Lung (tissue), 12 donors: ENCODE data around the gene AARS2. TPM values are rescaled to one million over a fixed set of nuclear protein-coding genes. Genes with fewer than 3 reads are reported as not detected.
"Not testable (repeated sequence)": the region's sequence is repeated elsewhere in the genome, so short reads cannot be mapped to it uniquely, and the experiment has no call there.

Experiments used
- ATAC-seq: fragments of 200-7000 bp; cut with Tn5 transposase; one replicate; pipeline ENCODE4 v1.9.1; 2020; ENCODE audit warnings: moderate number of reproducible peaks; ENCODE audit not compliant: insufficient read depth, low FRiP score
- DNase-seq, 3 donors: peaks; one replicate each; pipeline ENCODE4 v3.0.0-alpha.2; 2013 to 2017
- H3K27ac ChIP-seq, 2 donors: one replicate each; pipeline ENCODE4 v1.5.1; 2013; ENCODE audit warnings: mild to moderate bottlenecking in 2 of 2, moderate library complexity in 2 of 2, control low read depth in 1 of 2, inconsistent platforms in 1 of 2, low read depth in 1 of 2, low read length in 1 of 2
- H3K27me3 ChIP-seq, 3 donors: one replicate each; pipeline ENCODE4 v1.5.1; 2013; ENCODE audit warnings: low read length in 2 of 3; ENCODE audit not compliant: control insufficient read depth in 3 of 3, insufficient read depth in 3 of 3
- H3K36me3 ChIP-seq, 4 donors: one replicate each; pipeline ENCODE4 v1.5.1; 2013; ENCODE audit warnings: low read length in 4 of 4, mild to moderate bottlenecking in 1 of 4, moderate library complexity in 1 of 4; ENCODE audit not compliant: control insufficient read depth in 4 of 4, insufficient read depth in 4 of 4
- H3K4me1 ChIP-seq, 5 donors: one replicate each; pipeline ENCODE4 v1.5.1; 2013; ENCODE audit warnings: low read length in 5 of 5, mild to moderate bottlenecking in 2 of 5, moderate library complexity in 1 of 5; ENCODE audit not compliant: control insufficient read depth in 5 of 5, insufficient read depth in 5 of 5
- H3K4me3 ChIP-seq: one replicate; pipeline ENCODE4 v1.5.1; 2013; ENCODE audit warnings: mild to moderate bottlenecking, control low read depth, moderate library complexity
- H3K9ac ChIP-seq, 2 donors: one replicate each; pipeline ENCODE4 v1.5.1; 2013; ENCODE audit warnings: low read length in 2 of 2, control low read depth in 1 of 2; ENCODE audit not compliant: insufficient read depth in 1 of 2
- H3K9me3 ChIP-seq, 4 donors: one replicate each; pipeline ENCODE4 v1.5.1; 2013; ENCODE audit warnings: low read length in 3 of 4, mild to moderate bottlenecking in 1 of 4, moderate library complexity in 1 of 4; ENCODE audit not compliant: control insufficient read depth in 4 of 4, insufficient read depth in 3 of 4
- WGBS, 2 donors: extraction: QIAGEN DNeasy Blood & Tissue Kit; methylation state at CpG; one replicate each; pipeline ENCODE4 v1.1.7; 2013; 5-methylcytosine and 5-hydroxymethylcytosine counted together
- polyA plus RNA-seq, 2 donors: library from polyadenylated mRNA; stranded (reverse); fragments of 200-250 nt; gene quantifications; one replicate each; pipeline ENCODE4 v1.2.1, GENCODE V29; 2013
- total RNA-seq, 2 donors: library from RNA; depleted of rRNA in 1 of 2; stranded (reverse); fragments of >200 nt in 1 of 2; gene quantifications; one replicate each; pipeline ENCODE4 v1.2.1, GENCODE V29; 2014 to 2021
- TF ChIP-seq, protein P1 (sequence below): IDR thresholded peaks from 2 replicates; pipeline ENCODE4 v1.5.1; 2012; ENCODE audit warnings: mild to moderate bottlenecking; ENCODE audit errors: control extremely low read depth, extremely low read depth
- donor health status: control.
- donor health status: control.
- donor health status: Bipolar disorder and iron deficiency.
- donor health status: healthy.
- donor health status: DM: yes; HTN: yes; CAD: no.

The AARS2 gene
- total and polyA plus RNA-seq, 4 donors: 4.8 to 13.7 (median 9.4) TPM

- ATAC-seq (no peak), DNase-seq (no peak)
- Histone ChIP-seq H3K36me3 (no peaks in the 10 kb centered on the region), H3K4me1 (no peaks in the 10 kb centered on the region), H3K9ac (no peak overlapping the region), H3K27me3 (no peaks in the 10 kb centered on the region), H3K27ac (no peak overlapping the region), H3K9me3 (peaks cover 0 to 3% (median 0%) of the 10 kb centered on the region in 4 donors), H3K4me3 (no peak overlapping the region)
- WGBS, 2 donors: 48 to 57% methylated on average over 1 of the region's 1 CpG
- TF ChIP-seq, protein P1, sequence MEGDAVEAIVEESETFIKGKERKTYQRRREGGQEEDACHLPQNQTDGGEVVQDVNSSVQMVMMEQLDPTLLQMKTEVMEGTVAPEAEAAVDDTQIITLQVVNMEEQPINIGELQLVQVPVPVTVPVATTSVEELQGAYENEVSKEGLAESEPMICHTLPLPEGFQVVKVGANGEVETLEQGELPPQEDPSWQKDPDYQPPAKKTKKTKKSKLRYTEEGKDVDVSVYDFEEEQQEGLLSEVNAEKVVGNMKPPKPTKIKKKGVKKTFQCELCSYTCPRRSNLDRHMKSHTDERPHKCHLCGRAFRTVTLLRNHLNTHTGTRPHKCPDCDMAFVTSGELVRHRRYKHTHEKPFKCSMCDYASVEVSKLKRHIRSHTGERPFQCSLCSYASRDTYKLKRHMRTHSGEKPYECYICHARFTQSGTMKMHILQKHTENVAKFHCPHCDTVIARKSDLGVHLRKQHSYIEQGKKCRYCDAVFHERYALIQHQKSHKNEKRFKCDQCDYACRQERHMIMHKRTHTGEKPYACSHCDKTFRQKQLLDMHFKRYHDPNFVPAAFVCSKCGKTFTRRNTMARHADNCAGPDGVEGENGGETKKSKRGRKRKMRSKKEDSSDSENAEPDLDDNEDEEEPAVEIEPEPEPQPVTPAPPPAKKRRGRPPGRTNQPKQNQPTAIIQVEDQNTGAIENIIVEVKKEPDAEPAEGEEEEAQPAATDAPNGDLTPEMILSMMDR: no peak
Measured at GRCh38 chr6:44356487-44356886, 43.3 kb upstream of the AARS2 start.

GRCh38 chr6:44355640-44356039 lies 42.5 kb upstream of the AARS2 start:
- peaks cover 0 to 3% (median 0%) of the 10 kb centered on the region in 4 donors for H3K9me3 ChIP-seq
- TF ChIP-seq, protein P1: no peak
- no peak overlapping the region for H3K4me3 ChIP-seq
- no peak overlapping the region for H3K27ac ChIP-seq
- no peaks in the 10 kb centered on the region for H3K36me3 ChIP-seq
- no peaks in the 10 kb centered on the region for H3K4me1 ChIP-seq
- H3K27me3 ChIP-seq: no peaks in the 10 kb centered on the region
- 72 to 87% methylated on average over 4 of the region's 4 CpGs for WGBS, 2 donors
- DNase-seq (no peak), ATAC-seq (no peak)
- no peak overlapping the region for H3K9ac ChIP-seq

GRCh38 chr6:44353336-44353735 lies 40.2 kb upstream of the AARS2 start:
- WGBS, 2 donors: 64 to 83% methylated on average over 2 of the region's 2 CpGs
- Histone ChIP-seq H3K4me3 (no peak overlapping the region), H3K4me1 (no peaks in the 10 kb centered on the region), H3K9me3 (peaks cover 0 to 3% (median 0%) of the 10 kb centered on the region in 4 donors), H3K36me3 (no peaks in the 10 kb centered on the region), H3K27me3 (no peaks in the 10 kb centered on the region), H3K27ac (no peak overlapping the region), H3K9ac (no peak overlapping the region)
- DNase-seq: no peak
- no peak for ATAC-seq
- TF ChIP-seq, protein P1: no peak

DNA sequence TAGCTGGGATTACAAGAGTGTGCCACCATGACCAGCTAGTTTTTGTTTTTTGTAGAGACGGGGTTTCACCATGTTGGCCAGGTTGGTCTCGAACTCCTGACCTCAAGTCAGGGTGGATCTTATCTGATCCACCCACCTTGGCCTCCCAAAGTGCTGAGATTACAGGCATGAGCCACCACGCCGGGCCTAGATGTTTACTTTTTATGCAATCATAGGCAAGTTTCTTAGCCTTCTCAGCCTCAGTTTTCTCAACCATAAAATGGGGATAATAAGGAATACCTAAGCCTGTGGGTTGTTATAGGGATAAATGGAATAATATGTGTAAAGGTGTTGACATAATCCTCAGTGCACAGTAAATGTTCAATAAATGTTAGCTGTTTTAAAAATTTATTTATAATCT lies 39.1 kb upstream of the AARS2 start:
- H3K4me3 ChIP-seq: no peak overlapping the region
- peaks cover 0 to 3% (median 0%) of the 10 kb centered on the region in 4 donors for H3K9me3 ChIP-seq
- DNase-seq (no peak), ATAC-seq (no peak)
- no peak overlapping the region for H3K9ac ChIP-seq
- no peaks in the 10 kb centered on the region for H3K4me1 ChIP-seq
- no peak overlapping the region for H3K27ac ChIP-seq
- 84 to 90% methylated on average over 4 of the region's 4 CpGs for WGBS, 2 donors
- H3K27me3 ChIP-seq: no peaks in the 10 kb centered on the region
- H3K36me3 ChIP-seq: no peaks in the 10 kb centered on the region
- TF ChIP-seq, protein P1: no peak

DNA sequence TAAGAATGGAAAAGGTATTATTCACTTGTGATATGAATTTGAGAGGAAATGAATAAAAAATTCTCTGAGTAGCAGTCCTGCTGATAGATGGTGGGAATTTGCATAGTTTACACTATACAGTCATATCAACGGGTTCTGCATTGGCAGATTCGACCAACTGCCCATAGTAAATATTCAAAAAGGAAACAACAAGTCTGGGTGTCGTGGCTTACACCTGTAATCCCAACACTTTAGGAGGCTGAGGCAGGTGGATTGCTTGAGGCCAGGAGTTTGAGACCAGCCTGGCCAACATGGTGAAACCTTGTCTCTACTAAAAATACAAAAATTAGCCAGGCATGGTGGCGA lies 37.5 kb upstream of the AARS2 start:
- H3K4me1 ChIP-seq, H3K9me3 ChIP-seq, ATAC-seq, DNase-seq, H3K36me3 ChIP-seq, H3K9ac ChIP-seq, H3K4me3 ChIP-seq, H3K27me3 ChIP-seq, H3K27ac ChIP-seq: not testable (repeated sequence)
- 75 to 89% methylated on average over 4 of the region's 4 CpGs for WGBS, 2 donors
